Nephron (organoid): ENCODE results near the gene ENC1.

Experiments
- H3K27ac Mint-ChIP-seq, 3 experiments: 2 replicates each; pipeline ENCODE4 v1.8.0; 2020; ENCODE audit warnings: mixed read lengths in 3 of 3, mild to moderate bottlenecking in 2 of 3, moderate library complexity in 1 of 3
- H3K27me3 Mint-ChIP-seq: 2 replicates; pipeline ENCODE4 v1.8.0; 2021; ENCODE audit warnings: low read depth, mild to moderate bottlenecking, moderate library complexity, mixed read lengths
- H3K36me3 Mint-ChIP-seq: 2 replicates; pipeline ENCODE4 v1.8.0; 2020; ENCODE audit warnings: low read depth, mixed read lengths
- H3K4me1 Mint-ChIP-seq: 2 replicates; pipeline ENCODE4 v1.8.0; 2020; ENCODE audit warnings: mixed read lengths
- H3K4me3 Mint-ChIP-seq, 3 experiments: 2 replicates each; pipeline ENCODE4 v1.8.0; 2020; ENCODE audit warnings: mild to moderate bottlenecking in 3 of 3, mixed read lengths in 3 of 3, moderate library complexity in 2 of 3
- H3K9me3 Mint-ChIP-seq: 2 replicates; pipeline ENCODE4 v1.8.0; 2020; ENCODE audit warnings: mixed read lengths
- TF ChIP-seq, protein P1 (sequence below), 3 experiments: fragments of 200-600 bp; sonication (generic); IDR thresholded peaks; one replicate each; pipeline ENCODE4 v1.5.0; 2021; ENCODE audit warnings: antibody characterized with exemption in 3 of 3; ENCODE audit not compliant: unreplicated experiment in 3 of 3

ENC1 gene

DNA sequence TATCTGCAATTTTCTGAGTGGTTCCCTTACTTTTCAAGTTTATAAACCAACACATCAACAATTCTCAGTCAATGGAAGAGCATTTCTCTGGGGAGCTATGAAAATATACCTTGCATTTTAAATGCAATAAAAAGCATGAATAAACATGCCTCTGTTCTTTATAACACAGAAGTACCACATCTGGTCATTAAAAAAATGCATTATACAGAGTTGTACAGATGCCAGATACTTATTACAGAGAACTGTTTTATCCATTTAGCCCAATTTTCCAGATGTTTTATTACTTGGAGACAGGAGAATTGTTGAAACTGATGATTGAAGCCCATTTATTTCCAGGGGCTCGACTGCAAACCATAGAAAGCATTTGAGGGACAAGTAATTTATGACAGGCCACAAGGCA, 25.3 kb upstream of the ENC1 start:
- peaks cover 39% of the 10 kb centered on the region for H3K4me1 Mint-ChIP-seq
- TF ChIP-seq, protein P1, sequence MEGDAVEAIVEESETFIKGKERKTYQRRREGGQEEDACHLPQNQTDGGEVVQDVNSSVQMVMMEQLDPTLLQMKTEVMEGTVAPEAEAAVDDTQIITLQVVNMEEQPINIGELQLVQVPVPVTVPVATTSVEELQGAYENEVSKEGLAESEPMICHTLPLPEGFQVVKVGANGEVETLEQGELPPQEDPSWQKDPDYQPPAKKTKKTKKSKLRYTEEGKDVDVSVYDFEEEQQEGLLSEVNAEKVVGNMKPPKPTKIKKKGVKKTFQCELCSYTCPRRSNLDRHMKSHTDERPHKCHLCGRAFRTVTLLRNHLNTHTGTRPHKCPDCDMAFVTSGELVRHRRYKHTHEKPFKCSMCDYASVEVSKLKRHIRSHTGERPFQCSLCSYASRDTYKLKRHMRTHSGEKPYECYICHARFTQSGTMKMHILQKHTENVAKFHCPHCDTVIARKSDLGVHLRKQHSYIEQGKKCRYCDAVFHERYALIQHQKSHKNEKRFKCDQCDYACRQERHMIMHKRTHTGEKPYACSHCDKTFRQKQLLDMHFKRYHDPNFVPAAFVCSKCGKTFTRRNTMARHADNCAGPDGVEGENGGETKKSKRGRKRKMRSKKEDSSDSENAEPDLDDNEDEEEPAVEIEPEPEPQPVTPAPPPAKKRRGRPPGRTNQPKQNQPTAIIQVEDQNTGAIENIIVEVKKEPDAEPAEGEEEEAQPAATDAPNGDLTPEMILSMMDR (IDR thresholded peaks at IDR 0.05; ENCODE audit: unreplicated experiment in 3 of 3), result no peak

DNA sequence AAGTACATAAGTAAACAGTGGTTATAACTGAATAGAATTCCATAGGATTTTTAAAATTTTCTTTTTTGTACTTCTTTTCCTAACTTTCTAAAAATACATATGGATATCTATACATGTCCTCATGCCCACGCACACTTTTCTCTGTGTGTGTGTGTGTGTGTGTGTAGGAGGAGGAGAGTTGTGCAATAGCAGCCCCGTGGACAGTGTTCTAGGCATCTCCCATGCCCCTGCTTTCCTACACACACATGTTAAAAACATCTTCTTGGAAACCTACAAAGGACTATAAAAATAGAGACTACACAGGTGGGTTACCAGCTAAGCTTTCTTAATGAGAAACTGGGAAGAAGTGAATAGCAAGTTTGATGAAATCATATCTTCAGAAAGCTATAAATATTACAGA, 24.7 kb upstream of the ENC1 start:
- Mint-ChIP-seq H3K9me3 (no peaks in the 10 kb centered on the region), H3K27ac (no peak overlapping the region), H3K4me3 (no peak overlapping the region), H3K4me1 (peaks cover 43% of the 10 kb centered on the region), H3K36me3 (no peaks in the 10 kb centered on the region), H3K27me3 (no peaks in the 10 kb centered on the region)
- TF ChIP-seq, protein P1 (IDR thresholded peaks at IDR 0.05; ENCODE audit: unreplicated experiment in 3 of 3), result no peak

More for the DNA sequence above, 25.3 kb upstream of the ENC1 start:
- Mint-ChIP-seq H3K9me3 (no peaks in the 10 kb centered on the region), H3K27me3 (no peaks in the 10 kb centered on the region), H3K36me3 (no peaks in the 10 kb centered on the region), H3K4me3 (no peak overlapping the region), H3K27ac (no peak overlapping the region)

DNA sequence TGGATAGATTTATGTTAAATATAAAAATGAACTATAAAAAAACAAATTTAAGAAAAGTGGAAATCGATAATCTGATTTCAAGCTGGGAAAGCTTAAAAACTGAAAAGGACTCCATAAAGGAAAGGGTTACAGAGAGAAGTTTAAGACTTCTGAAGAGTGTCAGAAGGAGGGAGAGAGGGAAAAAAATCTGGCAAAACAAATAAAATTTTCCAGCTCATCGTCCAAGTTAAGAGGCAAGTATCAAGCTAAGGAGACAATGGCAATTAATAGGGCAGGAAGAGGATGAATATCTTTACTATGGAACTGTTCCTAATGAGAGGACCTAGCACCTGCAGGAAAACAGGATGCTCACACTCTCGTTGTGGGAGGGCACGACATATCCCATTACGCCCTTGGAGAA, 24.0 kb upstream of the ENC1 start:
- H3K4me1 Mint-ChIP-seq, result peaks cover 36% of the 10 kb centered on the region
- no peaks in the 10 kb centered on the region for H3K36me3 Mint-ChIP-seq
- H3K4me3 Mint-ChIP-seq, result no peak overlapping the region
- no peak overlapping the region for H3K27ac Mint-ChIP-seq
- H3K27me3 Mint-ChIP-seq, result no peaks in the 10 kb centered on the region
- TF ChIP-seq, protein P1 (IDR thresholded peaks at IDR 0.05; ENCODE audit: unreplicated experiment in 3 of 3), result no peak
- H3K9me3 Mint-ChIP-seq, result no peaks in the 10 kb centered on the region

DNA sequence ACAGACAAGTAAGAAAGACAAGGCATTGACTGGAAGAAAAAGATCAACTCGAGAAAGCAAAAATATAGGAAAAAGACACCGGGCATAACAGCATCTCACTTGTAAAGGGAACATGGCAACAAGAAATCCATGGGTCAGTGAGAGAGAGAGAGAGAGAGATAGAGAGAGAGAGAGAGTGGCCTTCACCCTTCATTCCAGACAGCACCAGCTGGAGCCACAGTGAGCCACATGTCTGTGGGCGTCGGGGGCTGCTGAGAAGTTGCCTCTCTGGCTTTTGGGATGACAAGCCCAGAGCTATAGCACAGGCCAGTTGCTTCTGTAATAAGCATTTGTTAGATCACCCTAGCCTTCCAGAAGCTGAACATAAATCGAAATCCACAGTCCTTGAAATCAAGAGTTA, 20.3 kb upstream of the ENC1 start:
- Mint-ChIP-seq H3K27me3 (no peaks in the 10 kb centered on the region), H3K36me3 (no peaks in the 10 kb centered on the region), H3K4me1 (peaks cover 28% of the 10 kb centered on the region), H3K9me3 (no peaks in the 10 kb centered on the region), H3K27ac (no peak overlapping the region), H3K4me3 (no peak overlapping the region)
- TF ChIP-seq, protein P1 (IDR thresholded peaks at IDR 0.05; ENCODE audit: unreplicated experiment in 3 of 3), result no peak

DNA sequence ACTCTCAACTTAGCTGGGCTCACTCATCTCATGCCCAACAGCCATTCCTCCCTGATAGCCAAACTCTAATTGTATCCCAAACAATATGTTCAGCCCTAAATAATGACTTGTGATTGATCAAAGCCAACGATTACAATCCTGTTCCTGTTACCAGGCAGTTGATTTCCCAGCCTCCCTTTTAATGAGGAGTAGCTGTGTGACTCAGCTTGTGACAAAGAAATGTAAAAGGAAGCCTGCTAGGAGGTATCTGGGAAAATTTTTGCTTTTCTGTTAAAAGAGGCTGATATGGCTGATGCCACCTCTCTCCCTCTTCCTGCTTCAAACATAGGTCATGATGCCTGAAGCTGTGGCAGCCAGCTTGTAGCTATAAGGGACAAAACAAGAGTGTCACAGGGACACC, 19.6 kb upstream of the ENC1 start:
- Mint-ChIP-seq H3K27ac (no peak overlapping the region), H3K4me3 (no peak overlapping the region), H3K9me3 (no peaks in the 10 kb centered on the region), H3K4me1 (peaks cover 20% of the 10 kb centered on the region), H3K27me3 (peaks cover 2% of the 10 kb centered on the region), H3K36me3 (no peaks in the 10 kb centered on the region)
- TF ChIP-seq, protein P1 (IDR thresholded peaks at IDR 0.05; ENCODE audit: unreplicated experiment in 3 of 3), result no peak

DNA sequence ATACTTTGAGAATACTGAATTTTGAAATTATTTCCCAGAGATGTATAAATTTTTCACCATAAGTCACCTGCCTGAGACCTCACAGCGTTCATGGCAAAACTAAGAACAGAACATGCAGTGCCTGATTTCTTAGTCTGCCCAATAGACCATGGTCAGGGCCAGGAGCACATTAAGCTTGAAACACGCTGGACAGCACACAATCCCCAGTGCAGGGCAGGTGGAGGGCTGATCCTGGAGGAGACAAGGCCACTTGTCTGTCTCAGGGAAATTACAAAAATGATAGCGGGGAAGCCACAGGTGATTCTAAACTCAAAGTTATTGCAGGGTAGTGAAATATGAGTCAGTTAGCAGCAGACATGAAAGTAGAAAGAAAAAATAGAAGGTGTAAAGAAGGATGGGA, 18.6 kb upstream of the ENC1 start:
- H3K9me3 Mint-ChIP-seq, result no peaks in the 10 kb centered on the region
- TF ChIP-seq, protein P1 (IDR thresholded peaks at IDR 0.05; ENCODE audit: unreplicated experiment in 3 of 3), result no peak
- H3K4me1 Mint-ChIP-seq, result peaks cover 14% of the 10 kb centered on the region
- H3K36me3 Mint-ChIP-seq, result no peaks in the 10 kb centered on the region
- H3K4me3 Mint-ChIP-seq, result no peak overlapping the region
- peaks cover 6% of the 10 kb centered on the region for H3K27me3 Mint-ChIP-seq
- no peak overlapping the region for H3K27ac Mint-ChIP-seq
